ENCODE results near the gene ZDHHC7.
"Not testable (repeated sequence)": the region's sequence is repeated elsewhere in the genome, so short reads cannot be mapped to it uniquely, and the experiment has no call there.

ZDHHC7 gene

GRCh38 chr16:84959784-84960417 is 51.4 kb downstream of the ZDHHC7 start:
- DNase-seq, result no peak

- DNase-seq, result no peak
These were observed 52.2 kb downstream of the ZDHHC7 start for GRCh38 chr16:84959045-84959576.

GRCh38 chr16:84957792-84958191 is 53.5 kb downstream of the ZDHHC7 start:
- DNase-seq, result no peak

GRCh38 chr16:84957192-84957591 is 54.1 kb downstream of the ZDHHC7 start:
- DNase-seq, result no peak

- no peak for DNase-seq
These were observed 55.9 kb downstream of the ZDHHC7 start for GRCh38 chr16:84955427-84955826.

- DNase-seq, result no peak
These were observed 58.1 kb downstream of the ZDHHC7 start for GRCh38 chr16:84953190-84953746.

- peak; percentile 85 for DNase-seq
These were observed 58.8 kb downstream of the ZDHHC7 start for GRCh38 chr16:84952335-84953189.

- peak; percentile 69 for DNase-seq
These were observed 60.4 kb downstream of the ZDHHC7 start for GRCh38 chr16:84950906-84951305.

GRCh38 chr16:84949772-84950436 is 61.4 kb downstream of the ZDHHC7 start:
- DNase-seq, result no peak

GRCh38 chr16:84948851-84949610 is 62.3 kb downstream of the ZDHHC7 start:
- DNase-seq, result no peak

GRCh38 chr16:84947996-84948850 is 63.1 kb downstream of the ZDHHC7 start:
- DNase-seq, result no peak

- no peak for DNase-seq
These were observed 64.3 kb downstream of the ZDHHC7 start for GRCh38 chr16:84947022-84947421.

GRCh38 chr16:84943620-84944019 is 67.7 kb downstream of the ZDHHC7 start:
- no peak for DNase-seq

GRCh38 chr16:84942786-84943185 is 68.5 kb downstream of the ZDHHC7 start:
- no peak for DNase-seq

GRCh38 chr16:84941921-84942320 is 69.4 kb downstream of the ZDHHC7 start:
- no peak for DNase-seq

GRCh38 chr16:84940670-84941551 is 70.4 kb downstream of the ZDHHC7 start:
- DNase-seq, result no peak

GRCh38 chr16:84938616-84939015 is 72.7 kb downstream of the ZDHHC7 start:
- not testable (repeated sequence) for DNase-seq

GRCh38 chr16:84937196-84938005 is 73.9 kb downstream of the ZDHHC7 start:
- DNase-seq, result no peak
